GM23338 (cell line): ENCODE measurements around the gene TMTC2. TPM values are rescaled to one million over a fixed set of nuclear protein-coding genes. Genes with fewer than 3 reads are reported as not detected.

ENCODE experiments used
- CREB1 ChIP-seq: fragments of 250-450 bp; sonication (Bioruptor Pico); IDR thresholded peaks from 2 replicates; pipeline ENCODE4 v1.5.0; 2020; ENCODE audit warnings: low read depth, mild to moderate bottlenecking, moderate library complexity
- CTCF ChIP-seq, 2 experiments: fragments of 200-600 bp in 1 of 2; sonication (generic) in 1 of 2; conservative IDR thresholded peaks; 2 replicates each; pipeline versions ENCODE4 v1.5.1 to v1.6.1; 2016 to 2017; ENCODE audit warnings: antibody characterized with exemption in 2 of 2, low read depth in 2 of 2, mild to moderate bottlenecking in 2 of 2, moderate library complexity in 1 of 2
- ETS1 ChIP-seq: IDR thresholded peaks from 2 replicates; pipeline ENCODE4 v1.6.1; 2016; ENCODE audit warnings: antibody characterized with exemption
- EZH2 ChIP-seq: fragments of 200-600 bp; sonication (generic); IDR thresholded peaks from one replicate; pipeline ENCODE4 v1.8.0; 2017; ENCODE audit warnings: antibody characterized with exemption, mild to moderate bottlenecking, low read depth; ENCODE audit not compliant: unreplicated experiment
- EZH2phosphoT487 ChIP-seq: fragments of 200-600 bp; sonication (generic); IDR thresholded peaks from one replicate; pipeline ENCODE4 v1.8.1; 2018; ENCODE audit warnings: antibody characterized with exemption; ENCODE audit not compliant: unreplicated experiment
- JUNB ChIP-seq: IDR thresholded peaks from one replicate; pipeline ENCODE4 v1.6.1; 2016; ENCODE audit warnings: antibody characterized with exemption; ENCODE audit not compliant: unreplicated experiment
- NANOG ChIP-seq: IDR thresholded peaks from 2 replicates; pipeline ENCODE4 v1.6.1; 2016; ENCODE audit warnings: antibody characterized with exemption, borderline replicate concordance
- STAT1 ChIP-seq: IDR thresholded peaks from one replicate; pipeline ENCODE4 v1.6.1; 2016; ENCODE audit warnings: antibody characterized with exemption; ENCODE audit not compliant: unreplicated experiment
- ZNF114 ChIP-seq: fragments of 250-450 bp; sonication (Bioruptor Pico); IDR thresholded peaks from 2 replicates; pipeline ENCODE4 v1.5.0; 2020; ENCODE audit warnings: mild to moderate bottlenecking, moderate library complexity
- ZNF331 ChIP-seq: fragments of 250-450 bp; sonication (Bioruptor Pico); IDR thresholded peaks from 2 replicates; pipeline ENCODE4 v1.5.0; 2020; ENCODE audit warnings: low read depth, mild to moderate bottlenecking, moderate library complexity
- ZNF462 ChIP-seq: fragments of 250-450 bp; sonication (Bioruptor Pico); IDR thresholded peaks from 2 replicates; pipeline ENCODE4 v1.5.0; 2020; ENCODE audit warnings: mild to moderate bottlenecking, moderate library complexity
- polyA plus RNA-seq: library from polyadenylated mRNA; unstranded; fragments of >200 nt; fragmentation: Nextera tagmentation; extraction: Ambion mirVana; gene quantifications from 2 replicates; pipeline ENCODE4 v1.2.1, GENCODE V29; 2016
- total RNA-seq: library from RNA; depleted of rRNA; stranded (reverse); fragments of >200 nt; shearing (Covaris generic); gene quantifications from 2 replicates; pipeline ENCODE4 v1.2.3, GENCODE V29; 2014

TMTC2 gene
- total and polyA plus RNA-seq, 2 experiments from 2014 or later = 0.57 to 6.5 TPM

- TF ChIP-seq ZNF462 (CRISPR knock-in tag) = no peak
- TF ChIP-seq JUNB = no peak
- TF ChIP-seq EZH2phosphoT487 = no peak
- TF ChIP-seq ETS1 = no peak
- TF ChIP-seq ZNF331 (CRISPR knock-in tag) = no peak
- TF ChIP-seq EZH2 = no peak
- TF ChIP-seq ZNF114 (CRISPR knock-in tag) = no peak
- TF ChIP-seq CREB1 (CRISPR knock-in tag) = no peak
- no peak for TF ChIP-seq STAT1
- no peak for TF ChIP-seq CTCF (conservative IDR thresholded peaks at IDR 0.05; ENCODE audit: low read depth in 2 of 2)
- no peak for TF ChIP-seq NANOG
These were observed 463.9 kb downstream of the TMTC2 start (continued) for GRCh38 chr12:83150465-83151189.
